Effector memory CD4-positive, alpha-beta T cell (primary cell): ENCODE results near the gene CCR5.

ENCODE experiments used
- DNase-seq, 3 donors: peaks; one replicate each; pipeline ENCODE4 v3.0.0-alpha.2; 2020
- H3K27ac ChIP-seq: 2 replicates; pipeline ENCODE4 v1.7.0; 2013; ENCODE audit warnings: mild to moderate bottlenecking, low read length, moderate library complexity; ENCODE audit not compliant: insufficient read depth, poor library complexity, severe bottlenecking
- H3K27me3 ChIP-seq: replicated peaks from 2 replicates; pipeline ENCODE4 v1.7.0; 2013; ENCODE audit warnings: mild to moderate bottlenecking, low read length; ENCODE audit not compliant: insufficient read depth, control insufficient read depth, poor library complexity, severe bottlenecking
- H3K36me3 ChIP-seq: 2 replicates; pipeline ENCODE4 v1.7.0; 2013; ENCODE audit warnings: mild to moderate bottlenecking, low read length, moderate library complexity; ENCODE audit not compliant: control insufficient read depth, insufficient read depth
- H3K4me1 ChIP-seq: 2 replicates; pipeline ENCODE4 v1.7.0; 2013; ENCODE audit warnings: low read length, mild to moderate bottlenecking; ENCODE audit not compliant: control insufficient read depth, insufficient read depth, poor library complexity, severe bottlenecking
- H3K4me3 ChIP-seq: 2 replicates; pipeline ENCODE4 v1.7.0; 2013; ENCODE audit warnings: low read length, low read depth, mild to moderate bottlenecking; ENCODE audit not compliant: insufficient read depth, poor library complexity, severe bottlenecking
- H3K9me3 ChIP-seq: 2 replicates; pipeline ENCODE4 v1.7.0; 2013; ENCODE audit warnings: mild to moderate bottlenecking, low read length, moderate library complexity; ENCODE audit not compliant: control insufficient read depth

Gene CCR5

GRCh38 chr3:46405301-46406019 is 34.7 kb downstream of the CCR5 start:
- H3K4me1 ChIP-seq = peaks cover 6% of the 10 kb centered on the region
- no peak overlapping the region for H3K27ac ChIP-seq
- H3K4me3 ChIP-seq = no peak overlapping the region
- H3K9me3 ChIP-seq = no peaks in the 10 kb centered on the region
- no peak for DNase-seq
- H3K36me3 ChIP-seq = no peaks in the 10 kb centered on the region
- no peaks in the 10 kb centered on the region for H3K27me3 ChIP-seq

GRCh38 chr3:46406443-46406787 is 35.7 kb downstream of the CCR5 start:
- peaks cover 6% of the 10 kb centered on the region for H3K4me1 ChIP-seq
- H3K36me3 ChIP-seq = no peaks in the 10 kb centered on the region
- no peak overlapping the region for H3K27ac ChIP-seq
- H3K4me3 ChIP-seq = no peak overlapping the region
- no peak for DNase-seq
- H3K27me3 ChIP-seq = no peaks in the 10 kb centered on the region
- H3K9me3 ChIP-seq = no peaks in the 10 kb centered on the region

- peak within 1 kb of the TSS; percentile 12 for H3K4me3 ChIP-seq
- H3K4me1 ChIP-seq = peaks cover 6% of the 10 kb centered on the region
- H3K9me3 ChIP-seq = no peaks in the 10 kb centered on the region
- no peaks in the 10 kb centered on the region for H3K36me3 ChIP-seq
- H3K27me3 ChIP-seq = no peaks in the 10 kb centered on the region
- H3K27ac ChIP-seq = no peak within 1 kb of the TSS
- DNase-seq = peak in 2 of 3 donors; percentile 3 to 14
Measured at GRCh38 chr3:46406788-46407611, 36.3 kb downstream of the CCR5 start, which contains the start of the genes CCR5AS and CCRL2. CCR5AS (minus strand) TSS chr3:46407066. CCRL2 (plus strand) TSS chr3:46407259; CDS start chr3:46408080, 821 bp downstream.

GRCh38 chr3:46407970-46408369 is 37.2 kb downstream of the CCR5 start:
- no peak overlapping the region for H3K4me3 ChIP-seq

GRCh38 chr3:46408853-46409252 is 38.1 kb downstream of the CCR5 start:
- no peaks in the 10 kb centered on the region for H3K36me3 ChIP-seq
- H3K27ac ChIP-seq = no peak overlapping the region
- H3K27me3 ChIP-seq = no peaks in the 10 kb centered on the region
- no peaks in the 10 kb centered on the region for H3K9me3 ChIP-seq
- peaks cover 6% of the 10 kb centered on the region for H3K4me1 ChIP-seq
- no peak for DNase-seq
- H3K4me3 ChIP-seq = no peak overlapping the region

More at GRCh38 chr3:46407970-46408369, 37.2 kb downstream of the CCR5 start:
- H3K27ac ChIP-seq = no peak overlapping the region
- no peak for DNase-seq
- no peaks in the 10 kb centered on the region for H3K9me3 ChIP-seq
- no peaks in the 10 kb centered on the region for H3K27me3 ChIP-seq
- H3K36me3 ChIP-seq = no peaks in the 10 kb centered on the region
- peaks cover 6% of the 10 kb centered on the region for H3K4me1 ChIP-seq

DNA sequence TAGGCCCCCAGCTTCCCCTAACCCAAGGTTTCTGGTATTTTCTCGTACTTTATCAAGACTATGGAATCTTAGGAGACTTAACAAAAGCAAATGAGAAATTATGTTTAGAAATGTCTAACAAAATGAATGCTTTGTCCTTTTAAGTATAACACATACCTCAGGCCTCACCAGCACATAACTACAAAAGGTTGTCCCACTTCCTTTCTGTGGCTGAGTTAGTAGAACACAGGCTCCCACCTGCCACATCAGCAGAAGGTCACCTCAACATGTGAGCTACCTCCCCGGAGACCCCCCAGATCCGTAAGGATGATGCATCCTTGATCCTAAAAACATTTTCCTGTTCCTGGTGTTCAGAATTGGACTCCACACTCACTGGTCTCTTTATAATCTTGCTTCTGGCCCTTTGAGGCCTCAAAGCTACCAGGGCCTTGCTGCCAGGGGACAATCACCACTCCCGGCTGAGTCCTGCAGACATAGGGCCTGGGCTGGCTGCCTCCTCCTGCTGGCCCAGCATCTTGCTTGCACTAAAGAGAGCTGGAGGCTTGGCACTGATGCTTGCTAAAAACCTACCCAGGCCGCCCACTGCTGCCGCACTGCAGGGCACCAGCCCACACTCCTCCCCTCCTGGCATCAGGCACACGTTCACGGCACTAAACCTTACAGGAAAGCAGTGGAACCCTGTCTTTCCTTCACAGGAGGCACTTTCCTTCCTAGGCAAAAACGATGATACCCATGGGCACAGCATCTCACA is 39.2 kb downstream of the CCR5 start:
- H3K9me3 ChIP-seq = no peaks in the 10 kb centered on the region
- H3K4me3 ChIP-seq = no peak overlapping the region
- DNase-seq = no peak
- no peak overlapping the region for H3K27ac ChIP-seq
- no peaks in the 10 kb centered on the region for H3K36me3 ChIP-seq
- no peaks in the 10 kb centered on the region for H3K27me3 ChIP-seq
- peaks cover 6% of the 10 kb centered on the region for H3K4me1 ChIP-seq

DNA sequence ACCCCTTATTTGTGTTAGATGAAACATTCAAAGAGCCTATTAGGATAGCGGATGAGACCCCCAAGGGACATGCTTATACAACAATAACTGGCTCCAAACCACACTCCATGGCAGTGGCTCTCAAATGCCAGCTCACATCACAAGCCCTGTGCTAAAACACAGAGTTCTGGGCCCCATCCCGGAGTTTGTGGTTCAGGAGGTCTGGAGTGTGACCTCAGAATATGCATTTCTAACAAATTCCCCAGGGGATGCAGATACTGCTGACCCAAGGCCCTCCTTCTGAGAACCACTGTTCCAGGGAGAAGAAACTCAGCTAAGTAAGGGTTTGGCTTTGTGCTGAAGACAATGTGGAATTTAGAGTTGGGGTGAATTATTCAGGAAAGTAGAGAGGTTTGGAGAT is 39.9 kb downstream of the CCR5 start:
- H3K4me1 ChIP-seq = peaks cover 6% of the 10 kb centered on the region
- H3K27me3 ChIP-seq = no peaks in the 10 kb centered on the region
- H3K4me3 ChIP-seq = no peak overlapping the region
- H3K27ac ChIP-seq = no peak overlapping the region
- H3K36me3 ChIP-seq = no peaks in the 10 kb centered on the region
- no peak for DNase-seq
- no peaks in the 10 kb centered on the region for H3K9me3 ChIP-seq

- no peaks in the 10 kb centered on the region for H3K36me3 ChIP-seq
- H3K4me1 ChIP-seq = peaks cover 6% of the 10 kb centered on the region
- no peaks in the 10 kb centered on the region for H3K27me3 ChIP-seq
- no peak for DNase-seq
- H3K9me3 ChIP-seq = no peaks in the 10 kb centered on the region
- no peak overlapping the region for H3K4me3 ChIP-seq
- no peak overlapping the region for H3K27ac ChIP-seq
Measured at GRCh38 chr3:46411271-46411670, 40.5 kb downstream of the CCR5 start.

DNA sequence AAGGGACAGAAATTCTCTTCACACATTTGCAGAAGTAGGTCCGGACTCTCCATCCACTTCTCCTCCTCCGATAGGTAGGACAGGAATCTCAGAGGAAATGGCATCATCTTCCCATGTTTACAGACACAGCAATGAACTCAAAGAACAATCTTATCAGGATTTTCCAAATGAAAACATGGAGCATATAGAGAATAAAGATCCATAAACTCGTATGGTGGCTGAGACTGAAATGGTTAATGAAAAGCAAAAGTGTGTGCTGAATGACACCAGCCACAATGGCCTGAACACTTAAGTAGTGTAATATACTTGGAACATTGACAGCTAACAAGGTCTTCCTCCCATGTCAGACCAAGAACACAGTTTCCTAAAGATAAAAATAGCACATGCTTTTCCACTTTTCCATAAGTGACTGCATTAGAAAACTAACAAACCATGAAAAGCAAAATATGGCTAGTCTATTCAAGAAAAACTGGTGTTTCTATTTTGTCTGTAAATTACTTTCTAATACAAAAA is 42.1 kb downstream of the CCR5 start:
- H3K27me3 ChIP-seq = no peaks in the 10 kb centered on the region
- H3K9me3 ChIP-seq = no peaks in the 10 kb centered on the region
- H3K36me3 ChIP-seq = no peaks in the 10 kb centered on the region
- DNase-seq = no peak
- no peak overlapping the region for H3K4me3 ChIP-seq
- H3K27ac ChIP-seq = no peak overlapping the region
- H3K4me1 ChIP-seq = no peaks in the 10 kb centered on the region
